HG03575 (cell line): Measurements from ENCODE around the gene PCBD2.
"Not testable (repeated sequence)": the region's sequence is repeated elsewhere in the genome, so short reads cannot be mapped to it uniquely, and the experiment has no call there.

Source experiments
- ATAC-seq: cut with Tn5 transposase; IDR thresholded peaks from one replicate; pipeline ENCODE4 v1.9.1; 2021; ENCODE audit not compliant: unreplicated experiment, insufficient number of reproducible peaks, low FRiP score; ENCODE audit errors: extremely low read depth

The PCBD2 gene

DNA sequence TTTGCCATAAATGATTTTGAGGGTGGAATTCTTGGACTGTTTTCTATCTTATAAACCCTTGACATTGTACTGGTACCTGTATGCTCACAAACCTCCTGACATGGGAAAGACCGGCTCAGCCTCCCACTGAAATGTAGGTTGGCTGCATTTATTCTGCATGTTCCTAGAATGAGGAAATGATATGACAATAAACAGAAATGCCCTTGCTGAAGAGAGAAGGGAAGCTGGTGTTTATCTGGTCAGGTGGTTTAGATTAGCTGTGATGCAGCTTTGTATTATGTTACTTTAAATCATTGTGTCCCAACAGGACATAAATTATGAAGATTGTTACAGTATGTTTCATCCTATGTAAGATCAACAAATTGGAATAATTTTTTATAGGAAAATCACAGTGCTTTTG, 39.7 kb downstream of the PCBD2 start:
- ATAC-seq: no peak

DNA sequence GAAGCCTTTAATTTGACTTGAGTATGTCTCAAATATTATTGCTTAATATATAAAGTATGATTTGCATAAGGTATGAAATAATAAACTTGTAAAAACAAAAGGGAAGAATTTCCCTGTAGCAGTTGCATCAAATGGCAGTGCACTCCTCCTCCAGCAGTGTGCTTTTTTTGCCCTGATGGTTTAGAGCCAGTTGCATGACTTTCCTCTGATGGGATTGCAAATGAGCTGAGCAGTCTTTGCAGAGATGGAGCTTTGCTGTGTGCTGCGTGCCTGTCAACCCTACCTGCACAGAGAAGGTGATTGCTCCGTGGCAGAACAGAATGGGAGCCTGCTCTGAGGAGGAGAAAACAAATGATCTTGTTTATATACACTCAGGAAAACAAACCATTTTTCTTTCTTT, 40.1 kb downstream of the PCBD2 start:
- ATAC-seq: no peak

DNA sequence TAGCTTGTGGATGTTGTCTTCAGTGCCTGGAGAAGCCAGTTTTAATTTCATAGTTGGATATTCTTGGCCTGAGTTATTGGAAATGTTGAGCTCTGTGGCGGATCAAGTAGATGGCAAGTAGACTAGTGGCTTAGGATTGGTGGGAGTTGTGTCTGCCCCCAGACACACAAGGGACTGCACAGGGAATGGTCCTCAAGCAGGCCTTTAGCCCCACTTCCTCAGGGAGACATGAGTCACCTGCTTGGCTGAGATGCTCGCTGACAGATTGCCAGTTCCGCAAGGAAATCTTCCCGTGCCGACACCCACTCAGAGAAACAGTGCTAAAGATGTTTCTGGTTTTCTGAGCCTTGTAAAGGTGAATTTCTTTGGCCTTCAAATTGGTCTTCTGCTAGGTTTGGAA, 44.0 kb downstream of the PCBD2 start:
- no peak for ATAC-seq

DNA sequence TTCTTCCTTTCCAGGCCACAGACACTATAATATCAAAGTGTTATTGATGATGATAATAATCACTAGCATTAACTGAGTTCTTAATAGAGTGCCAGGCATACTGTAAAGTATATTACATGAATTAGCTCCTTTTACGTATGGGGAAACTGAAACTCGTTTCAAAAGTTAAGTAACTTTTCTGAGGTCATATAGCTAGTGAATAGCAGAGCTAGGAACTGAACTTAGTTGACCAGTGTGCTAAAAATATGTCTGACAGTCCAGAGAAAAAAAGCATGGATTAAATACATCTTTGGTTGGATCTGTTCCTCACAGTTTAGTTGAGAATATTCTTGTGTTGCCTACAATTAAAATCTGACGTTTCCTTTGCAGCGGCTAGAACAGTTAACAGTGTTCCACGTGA, 44.4 kb downstream of the PCBD2 start:
- no peak for ATAC-seq

DNA sequence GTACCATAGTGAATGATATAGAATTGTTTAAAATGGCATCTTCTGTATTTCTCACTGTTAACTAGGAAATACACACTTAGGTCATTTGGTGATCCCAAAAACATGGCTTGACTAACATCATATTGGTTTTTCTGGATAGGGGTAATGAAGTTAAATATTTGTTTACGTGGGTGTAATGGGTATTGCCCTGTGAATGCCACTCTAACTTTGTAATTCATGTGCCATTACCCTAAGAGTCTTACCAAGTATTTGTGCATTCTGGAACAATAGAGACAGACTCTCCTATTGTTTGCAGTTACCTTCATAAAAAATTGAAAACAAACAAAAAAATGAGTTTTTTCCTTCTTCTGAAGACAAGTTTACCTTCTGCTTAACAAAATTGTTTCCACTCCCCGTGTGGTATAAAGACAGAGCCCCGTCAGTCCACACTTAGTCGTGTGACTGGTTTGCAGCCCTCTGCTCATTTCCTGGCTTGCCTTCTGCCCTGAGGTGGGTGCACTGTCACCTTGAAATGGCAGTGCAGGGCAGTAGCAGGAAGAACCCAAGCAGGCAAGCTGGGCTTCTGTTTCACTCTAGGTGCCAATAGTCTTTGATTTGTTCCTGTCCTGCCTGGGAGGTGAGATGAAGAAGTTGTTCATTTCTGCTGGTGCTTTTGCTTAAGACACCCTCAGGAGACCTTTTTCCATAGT, 53.1 kb downstream of the PCBD2 start:
- ATAC-seq: no peak

DNA sequence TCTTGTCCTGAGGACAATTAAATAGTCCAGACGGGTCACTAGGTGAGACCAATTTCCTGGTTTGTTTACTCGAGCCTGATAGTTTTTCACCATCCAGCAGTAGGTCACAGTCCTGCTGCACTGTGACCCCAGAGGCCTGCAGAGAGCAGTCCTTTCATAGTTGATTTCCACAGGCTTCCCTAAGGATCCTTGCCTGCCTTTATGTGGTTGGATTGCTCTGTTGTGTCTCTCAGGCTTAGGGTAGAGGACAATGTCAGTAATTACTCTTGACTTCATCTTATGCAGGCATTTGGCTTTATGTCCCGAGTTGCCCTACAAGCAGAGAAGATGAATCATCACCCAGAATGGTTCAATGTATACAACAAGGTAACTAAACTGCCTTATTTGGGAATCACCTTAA, 53.8 kb downstream of the PCBD2 start:
- no peak for ATAC-seq

DNA sequence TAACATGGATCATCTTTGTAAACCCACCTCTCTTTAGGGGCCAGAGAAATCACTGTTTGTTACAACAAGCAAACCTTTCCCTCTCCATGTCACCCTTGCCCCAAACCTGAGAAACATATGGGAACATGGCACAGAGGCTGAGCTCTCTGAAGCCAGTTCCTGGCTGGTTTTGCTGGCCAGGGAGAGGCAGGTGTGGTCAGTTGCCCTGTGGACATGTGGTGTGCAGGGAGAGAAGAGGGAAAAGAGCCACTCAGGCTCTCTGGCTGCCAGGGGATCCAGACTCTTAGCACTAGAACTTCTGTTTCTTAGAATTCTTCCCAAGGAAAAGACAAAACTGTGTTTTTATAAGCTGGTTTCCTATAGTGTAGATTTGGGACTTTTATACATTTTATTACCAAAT, 58.2 kb downstream of the PCBD2 start:
- ATAC-seq: no peak

DNA sequence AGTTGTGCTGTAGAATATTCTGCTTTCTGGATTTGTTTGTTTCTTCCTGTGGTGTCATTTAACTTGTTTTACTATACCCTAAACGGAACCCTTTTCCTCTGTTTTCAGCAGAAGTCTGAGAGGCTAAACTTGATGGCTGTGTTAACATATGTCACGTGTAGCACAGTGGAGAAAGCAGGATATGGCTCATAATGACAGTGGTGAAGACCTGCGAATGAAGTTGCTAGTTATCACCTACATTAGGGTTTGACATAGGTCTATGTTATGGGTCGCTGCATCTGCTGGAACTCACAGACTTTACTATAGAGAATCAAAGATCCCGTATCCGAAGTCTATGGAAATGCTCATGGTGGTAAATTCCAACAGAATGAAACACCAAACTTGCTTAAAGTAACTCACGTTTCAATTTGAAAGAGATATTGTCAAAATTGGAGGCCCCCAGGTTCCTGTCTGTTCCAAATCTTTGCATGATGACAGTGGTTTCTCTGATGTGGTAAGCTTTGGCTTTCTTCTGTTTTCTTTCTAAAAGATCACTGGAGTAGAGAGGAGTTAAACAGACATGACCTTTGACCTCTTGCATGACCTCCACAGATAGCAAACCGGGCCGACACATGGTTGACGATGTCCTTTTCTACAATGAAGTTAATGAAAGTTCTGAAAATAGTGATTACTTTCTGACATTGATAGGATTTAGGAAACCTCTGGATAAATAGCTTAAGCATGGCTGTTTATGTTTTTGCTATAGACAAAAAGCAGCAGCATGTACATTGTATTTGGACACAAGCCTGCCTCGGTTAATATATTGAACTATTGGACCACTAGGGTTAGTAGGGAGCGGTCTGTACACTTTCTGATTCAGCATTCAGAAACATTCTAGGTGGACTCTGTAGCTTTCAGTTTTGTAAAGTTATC, 59.7 kb downstream of the PCBD2 start:
- no peak for ATAC-seq

DNA sequence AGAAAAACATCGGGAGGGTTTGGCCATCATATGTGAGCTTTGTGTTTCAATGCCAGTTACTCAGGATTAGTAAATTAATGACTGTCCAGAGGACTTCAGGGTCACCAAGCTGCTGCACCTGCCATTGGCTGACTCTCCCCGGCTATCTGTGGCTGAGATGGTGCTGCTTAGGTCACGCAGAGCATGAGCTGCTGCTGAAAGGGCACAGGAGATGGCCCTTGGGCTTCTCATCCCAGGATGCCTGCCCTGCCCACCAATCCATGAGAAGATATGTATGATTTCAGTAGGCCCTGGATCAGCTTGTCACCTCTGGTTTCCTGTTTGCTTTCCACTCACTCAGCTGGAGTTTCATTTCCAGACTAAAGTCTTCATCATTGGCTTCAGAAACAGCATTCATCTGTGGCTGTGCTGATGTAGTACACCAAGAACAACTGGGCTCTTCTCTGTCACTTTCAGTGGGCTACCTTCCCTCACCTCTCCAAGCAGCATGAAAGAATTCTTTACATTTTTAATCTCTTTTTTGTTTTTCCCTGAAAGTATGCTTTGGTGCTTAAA, 60.4 kb downstream of the PCBD2 start:
- no peak for ATAC-seq

DNA sequence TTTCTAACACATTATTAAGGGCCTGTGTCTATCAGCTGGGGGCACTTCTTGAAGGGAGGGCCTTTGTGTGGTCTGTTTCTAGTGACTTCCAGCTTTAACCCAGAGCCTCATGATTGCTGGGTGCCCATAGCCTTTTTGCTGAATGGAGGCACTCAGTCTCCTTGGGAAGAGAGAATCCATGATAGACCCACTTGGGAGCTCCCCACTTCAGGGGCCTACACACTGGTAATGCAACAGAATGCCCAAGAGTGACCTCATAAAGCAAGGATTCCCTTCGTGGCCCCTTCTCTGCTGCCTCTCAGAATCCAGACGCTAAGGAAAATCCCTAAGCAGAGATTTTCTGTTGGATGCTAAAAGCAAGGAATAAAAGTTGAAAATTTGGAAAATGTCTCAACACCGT, 62.7 kb downstream of the PCBD2 start, which contains the start of gene CATSPER3:
TSS of gene CATSPER3 (plus strand) at position 301 of the 400 bp plus-strand sequence. CDS start at position 386, 85 bp downstream.
- ATAC-seq: no peak

DNA sequence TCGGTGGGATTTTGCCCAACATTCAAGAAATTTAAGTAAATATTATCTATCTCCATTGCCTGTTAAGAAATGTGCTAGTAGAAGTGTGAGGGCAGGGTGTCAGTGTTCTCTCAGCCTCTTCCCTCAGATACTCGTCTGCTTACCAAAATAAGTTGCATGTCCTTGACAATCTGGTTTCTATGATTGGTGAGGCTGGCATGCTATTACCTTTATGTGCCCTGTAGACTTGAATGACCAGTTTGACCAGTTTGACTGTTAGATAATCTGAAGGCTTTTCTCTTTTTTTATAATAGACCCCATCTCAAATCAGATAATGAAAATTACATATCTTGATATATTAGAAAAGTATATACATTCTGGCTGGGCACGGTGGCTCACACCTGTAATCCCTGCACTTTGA, 63.1 kb downstream of the PCBD2 start:
- ATAC-seq: no peak

DNA sequence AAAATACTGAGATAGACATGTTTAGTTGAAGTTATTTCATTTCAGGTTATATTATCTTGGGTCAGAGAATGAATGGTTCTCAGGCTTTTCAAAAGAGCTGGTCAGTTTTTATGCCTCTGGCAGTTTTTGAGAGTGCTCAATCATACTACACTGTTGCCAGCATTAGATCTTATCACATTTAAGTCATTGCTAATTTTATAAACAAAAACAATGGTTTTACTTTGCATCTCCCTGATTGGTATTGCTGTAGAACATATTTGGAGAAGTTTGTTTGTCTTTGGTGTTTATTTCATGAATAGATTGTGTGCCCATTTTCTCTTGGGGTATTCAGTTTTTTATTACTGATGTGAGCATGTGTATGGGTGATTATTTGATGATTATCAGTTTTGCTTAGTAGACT, 64.2 kb downstream of the PCBD2 start:
- no peak for ATAC-seq

DNA sequence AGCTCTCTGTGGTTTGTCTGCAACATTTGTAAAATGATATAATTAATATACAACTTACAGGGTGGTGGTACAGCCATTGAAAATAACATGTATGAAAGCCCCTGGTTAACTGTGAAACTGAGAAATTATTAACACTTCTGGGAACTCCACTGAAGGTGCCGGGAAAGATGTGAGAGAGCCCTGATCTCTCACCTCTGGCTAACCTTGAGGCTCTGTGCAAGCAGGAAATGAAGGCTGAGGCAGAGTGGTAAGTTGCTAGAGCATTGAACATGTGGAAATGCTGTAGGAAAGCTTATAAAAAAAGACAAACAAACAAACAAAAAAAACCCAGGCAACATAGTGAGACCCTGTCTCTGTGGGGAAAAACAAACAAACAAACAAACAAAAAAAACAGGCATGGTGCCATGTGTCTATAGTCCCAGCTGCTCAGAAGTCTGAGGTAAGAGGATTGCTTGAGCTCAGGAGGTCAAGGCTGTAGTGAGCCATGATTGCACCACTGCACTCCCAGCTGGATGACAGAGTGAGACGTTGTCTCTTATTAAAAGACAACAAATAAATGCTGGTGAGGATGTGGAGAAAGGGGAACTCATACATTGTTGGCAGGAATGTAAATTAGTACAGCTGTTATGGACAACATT, 70.3 kb downstream of the PCBD2 start:
- no peak for ATAC-seq

DNA sequence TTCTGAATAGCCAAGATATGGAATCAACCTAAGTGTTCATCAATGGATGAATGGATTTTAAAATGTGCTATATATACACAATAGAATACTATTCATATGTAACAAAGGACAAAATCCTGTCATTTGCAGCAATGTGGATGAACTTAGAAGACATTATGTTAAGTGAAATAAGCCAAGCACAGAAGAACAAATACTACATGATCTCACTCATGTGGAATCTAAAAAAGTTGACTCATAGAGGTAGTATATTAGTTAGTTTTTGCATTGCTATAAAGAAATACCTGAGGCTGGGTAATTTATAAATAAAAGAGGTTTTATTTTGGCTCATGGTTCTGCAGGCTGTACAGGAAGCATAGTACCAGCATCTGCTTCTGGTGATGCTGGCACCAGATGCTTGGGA, 70.9 kb downstream of the PCBD2 start:
- no peak for ATAC-seq

DNA sequence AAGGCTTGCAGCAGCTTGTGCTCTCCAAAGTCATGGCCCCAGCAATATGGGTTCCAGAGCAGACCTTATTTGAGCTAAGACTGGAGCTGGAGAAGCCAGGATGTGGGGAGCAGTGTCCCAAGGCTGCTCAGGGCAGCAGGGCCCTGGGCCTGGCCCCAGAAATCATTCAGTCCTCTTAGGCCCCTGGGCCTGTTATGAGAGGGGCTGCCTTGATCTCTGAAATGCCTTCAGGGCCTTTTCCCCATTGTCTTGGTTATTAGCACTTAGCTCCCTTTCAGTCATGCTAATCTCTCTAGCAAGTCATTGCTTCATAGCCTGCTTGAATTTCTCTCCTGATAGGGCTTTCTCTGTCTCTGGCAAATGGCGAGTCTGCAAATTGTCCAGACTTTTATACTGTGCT, 71.9 kb downstream of the PCBD2 start:
- no peak for ATAC-seq

DNA sequence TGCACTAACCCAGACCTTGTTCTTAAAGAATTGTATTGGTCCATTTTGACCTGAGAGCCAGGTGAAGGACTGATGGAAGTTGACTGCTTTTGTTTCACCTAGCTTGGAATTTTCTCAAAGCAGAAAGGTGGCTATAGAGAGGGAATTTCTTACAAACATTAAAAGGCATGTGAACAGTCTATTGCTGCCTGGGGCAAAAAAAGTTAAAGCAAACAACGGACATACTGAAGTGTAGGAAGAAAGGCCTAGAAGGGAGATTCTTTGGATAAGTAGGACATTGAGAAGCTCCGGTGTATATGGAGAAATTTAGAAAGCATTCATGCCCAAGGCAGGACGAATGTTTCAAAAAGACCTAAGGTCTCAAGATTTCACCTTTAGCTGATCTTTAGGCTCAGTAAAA, 74.5 kb downstream of the PCBD2 start:
- ATAC-seq: no peak

DNA sequence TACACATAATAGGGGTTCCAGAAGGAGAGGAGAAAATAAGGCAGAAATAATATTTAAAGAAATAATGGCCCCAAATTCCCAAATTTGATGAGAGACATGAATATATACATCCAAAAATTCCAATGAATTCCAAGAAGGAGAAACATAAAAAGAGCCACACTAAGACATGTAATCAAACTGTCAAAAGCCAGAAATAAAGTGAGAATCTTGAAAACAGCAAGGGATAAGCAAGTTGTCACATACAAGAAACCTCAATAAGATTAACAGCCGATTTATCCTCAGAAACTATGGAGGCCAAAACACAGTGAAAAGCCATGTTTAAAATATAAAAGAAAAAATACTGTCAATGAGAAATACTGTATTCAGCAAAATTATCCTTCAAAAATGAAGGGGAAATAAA, 77.3 kb downstream of the PCBD2 start:
- ATAC-seq: no peak

DNA sequence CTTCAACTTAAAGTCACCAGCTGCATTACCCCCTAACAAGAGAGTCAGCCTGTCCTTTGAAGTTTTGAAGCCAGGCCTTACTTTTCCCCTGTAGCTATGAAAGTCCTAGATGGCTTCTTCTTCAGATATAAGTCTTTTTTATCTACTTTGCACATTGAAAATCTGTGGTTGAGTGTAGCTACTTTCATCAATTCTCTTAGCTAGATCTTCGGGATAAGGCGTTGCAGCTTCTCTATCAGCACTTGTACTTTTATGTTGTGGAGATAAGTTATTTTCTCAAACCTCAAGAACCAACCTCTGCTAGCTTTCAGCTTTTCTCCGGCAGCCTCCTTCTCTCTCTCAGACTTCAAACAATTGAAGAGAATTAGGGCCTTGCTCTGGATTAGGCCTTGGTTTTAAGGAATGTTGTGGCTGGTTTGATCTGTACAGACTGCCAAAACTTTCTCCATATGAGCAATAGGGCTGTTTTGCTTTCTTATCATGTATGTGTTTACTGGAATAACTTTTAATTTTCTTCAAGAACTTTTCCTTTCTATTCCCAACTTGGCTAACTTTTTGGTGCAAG, 84.4 kb downstream of the PCBD2 start:
- ATAC-seq: no peak

DNA sequence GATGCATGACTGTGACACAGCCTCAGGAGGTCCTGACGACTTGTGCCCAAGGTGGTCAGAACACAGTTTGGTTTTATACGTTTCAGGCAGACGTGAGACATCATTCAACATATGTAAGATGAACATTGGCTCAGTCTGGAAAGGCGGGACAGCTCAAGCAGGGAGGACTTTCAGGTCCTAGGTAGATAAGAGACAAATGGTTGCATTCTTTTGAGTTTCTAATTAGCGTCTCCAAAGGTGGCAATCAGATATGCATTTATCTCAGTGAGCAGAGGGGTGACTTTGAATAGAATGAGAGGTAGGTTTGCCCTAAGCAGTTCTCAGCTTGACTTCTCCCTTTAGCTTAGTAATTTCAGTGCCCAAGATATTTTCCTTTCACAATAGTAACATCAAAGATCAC, 85.3 kb downstream of the PCBD2 start:
- not testable (repeated sequence) for ATAC-seq
